Measurements from ENCODE around the gene PRSS36.

GRCh38 chr16:31108035-31108793, 41.7 kb downstream of the PRSS36 start, which contains the start of gene BCKDK:
- no peak for TF ChIP-seq CTCF (IDR thresholded peaks at IDR 0.05)
- TF ChIP-seq POLR2AphosphoS5 (IDR thresholded peaks at IDR 0.05; ENCODE audit: low read depth, low read length) = peak; percentile 46
- TF ChIP-seq REST (IDR thresholded peaks at IDR 0.05; ENCODE audit: insufficient read depth in 1 of 2, low read depth in 2 of 2, low read length in 1 of 2) = no peak
- TF ChIP-seq SIN3A (IDR thresholded peaks at IDR 0.05; ENCODE audit: borderline replicate concordance, insufficient read depth, low read depth, low read length) = no peak
